ENCODE measurements around the gene SMC2.

Gene SMC2

GRCh38 chr9:104082168-104082567 lies 11.9 kb upstream of the SMC2 start:
- Histone ChIP-seq H4K20me1 (ENCODE audit: insufficient read depth, low read length, poor library complexity, severe bottlenecking) (no peaks in the 10 kb centered on the region), H3K4me1 (ENCODE audit: insufficient read depth, low read length, poor library complexity, severe bottlenecking) (no peaks in the 10 kb centered on the region), H3K36me3 (ENCODE audit: insufficient read depth, low read length) (no peaks in the 10 kb centered on the region), H3K4me2 (ENCODE audit: low read depth, low read length, poor library complexity, severe bottlenecking) (no peak overlapping the region), H3K79me2 (ENCODE audit: insufficient read depth, low read length) (no peaks in the 10 kb centered on the region), H3K9ac (ENCODE audit: low read depth, low read length, poor library complexity, severe bottlenecking) (no peak overlapping the region), H3K27me3 (ENCODE audit: insufficient read depth, low read length, poor library complexity, severe bottlenecking) (no peaks in the 10 kb centered on the region), H3K4me3 (ENCODE audit: low read length, poor library complexity, severe bottlenecking) (no peak overlapping the region), H3K9me2 (replicated peaks; ENCODE audit: low read depth, low read length) (no peaks in the 10 kb centered on the region), H3F3A (ENCODE audit: low read depth) (no peaks in the 10 kb centered on the region), H3K9me3 (ENCODE audit: insufficient read depth, low read depth, low read length) (peaks cover 6% of the 10 kb centered on the region; the same call in 1 of the 2 replicates), H2AFZ (ENCODE audit: low read length) (no peak overlapping the region)
- no peak for TF ChIP-seq CTCF (conservative IDR thresholded peaks at IDR 0.05; ENCODE audit: low read length)
- TF ChIP-seq EZH2phosphoT487 (IDR thresholded peaks at IDR 0.05; ENCODE audit: borderline replicate concordance): no peak

- Histone ChIP-seq H3K4me2 (ENCODE audit: low read depth, low read length, poor library complexity, severe bottlenecking) (no peak overlapping the region), H3K9me2 (replicated peaks; ENCODE audit: low read depth, low read length) (no peaks in the 10 kb centered on the region), H3K9me3 (ENCODE audit: insufficient read depth, low read depth, low read length) (peaks cover 6% of the 10 kb centered on the region; the same call in 1 of the 2 replicates), H3K9ac (ENCODE audit: low read depth, low read length, poor library complexity, severe bottlenecking) (no peak overlapping the region), H3F3A (ENCODE audit: low read depth) (no peaks in the 10 kb centered on the region), H3K4me1 (ENCODE audit: insufficient read depth, low read length, poor library complexity, severe bottlenecking) (no peaks in the 10 kb centered on the region), H4K20me1 (ENCODE audit: insufficient read depth, low read length, poor library complexity, severe bottlenecking) (no peaks in the 10 kb centered on the region), H2AFZ (ENCODE audit: low read length) (no peak overlapping the region), H3K27me3 (ENCODE audit: insufficient read depth, low read length, poor library complexity, severe bottlenecking) (no peaks in the 10 kb centered on the region), H3K79me2 (ENCODE audit: insufficient read depth, low read length) (no peaks in the 10 kb centered on the region), H3K36me3 (ENCODE audit: insufficient read depth, low read length) (no peaks in the 10 kb centered on the region), H3K4me3 (ENCODE audit: low read length, poor library complexity, severe bottlenecking) (no peak overlapping the region)
- TF ChIP-seq EZH2phosphoT487 (IDR thresholded peaks at IDR 0.05; ENCODE audit: borderline replicate concordance) (no peak), CTCF (conservative IDR thresholded peaks at IDR 0.05; ENCODE audit: low read length) (no peak)
Observed at GRCh38 chr9:104085525-104085924, 8.6 kb upstream of the SMC2 start.

GRCh38 chr9:104087894-104088293 lies 6.2 kb upstream of the SMC2 start:
- no peaks in the 10 kb centered on the region for H3F3A ChIP-seq (ENCODE audit: low read depth)
- H3K9ac ChIP-seq (ENCODE audit: low read depth, low read length, poor library complexity, severe bottlenecking): no peak overlapping the region
- no peaks in the 10 kb centered on the region for H3K36me3 ChIP-seq (ENCODE audit: insufficient read depth, low read length)
- H3K4me2 ChIP-seq (ENCODE audit: low read depth, low read length, poor library complexity, severe bottlenecking): no peak overlapping the region
- H3K4me1 ChIP-seq (ENCODE audit: insufficient read depth, low read length, poor library complexity, severe bottlenecking): peaks cover 19% of the 10 kb centered on the region
- H3K79me2 ChIP-seq (ENCODE audit: insufficient read depth, low read length): peaks cover 8% of the 10 kb centered on the region
- no peaks in the 10 kb centered on the region for H3K27me3 ChIP-seq (ENCODE audit: insufficient read depth, low read length, poor library complexity, severe bottlenecking)
- no peaks in the 10 kb centered on the region for H4K20me1 ChIP-seq (ENCODE audit: insufficient read depth, low read length, poor library complexity, severe bottlenecking)
- H2AFZ ChIP-seq (ENCODE audit: low read length): no peak overlapping the region
- TF ChIP-seq EZH2phosphoT487 (IDR thresholded peaks at IDR 0.05; ENCODE audit: borderline replicate concordance): no peak
- no peak for TF ChIP-seq CTCF (conservative IDR thresholded peaks at IDR 0.05; ENCODE audit: low read length)
- no peak overlapping the region for H3K4me3 ChIP-seq (ENCODE audit: low read length, poor library complexity, severe bottlenecking)
- no peaks in the 10 kb centered on the region for H3K9me2 ChIP-seq (replicated peaks; ENCODE audit: low read depth, low read length)
- no peaks in the 10 kb centered on the region for H3K9me3 ChIP-seq (ENCODE audit: insufficient read depth, low read depth, low read length)
